ENCODE results near the gene CCDC47.

- TF ChIP-seq, protein P1, sequence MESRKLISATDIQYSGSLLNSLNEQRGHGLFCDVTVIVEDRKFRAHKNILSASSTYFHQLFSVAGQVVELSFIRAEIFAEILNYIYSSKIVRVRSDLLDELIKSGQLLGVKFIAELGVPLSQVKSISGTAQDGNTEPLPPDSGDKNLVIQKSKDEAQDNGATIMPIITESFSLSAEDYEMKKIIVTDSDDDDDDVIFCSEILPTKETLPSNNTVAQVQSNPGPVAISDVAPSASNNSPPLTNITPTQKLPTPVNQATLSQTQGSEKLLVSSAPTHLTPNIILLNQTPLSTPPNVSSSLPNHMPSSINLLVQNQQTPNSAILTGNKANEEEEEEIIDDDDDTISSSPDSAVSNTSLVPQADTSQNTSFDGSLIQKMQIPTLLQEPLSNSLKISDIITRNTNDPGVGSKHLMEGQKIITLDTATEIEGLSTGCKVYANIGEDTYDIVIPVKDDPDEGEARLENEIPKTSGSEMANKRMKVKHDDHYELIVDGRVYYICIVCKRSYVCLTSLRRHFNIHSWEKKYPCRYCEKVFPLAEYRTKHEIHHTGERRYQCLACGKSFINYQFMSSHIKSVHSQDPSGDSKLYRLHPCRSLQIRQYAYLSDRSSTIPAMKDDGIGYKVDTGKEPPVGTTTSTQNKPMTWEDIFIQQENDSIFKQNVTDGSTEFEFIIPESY (CRISPR knock-in tag; IDR thresholded peaks at IDR 0.05) = no peak
- TF ChIP-seq ZNF143 (CRISPR knock-in tag; IDR thresholded peaks at IDR 0.05) (no peak), EP300 (IDR thresholded peaks at IDR 0.05; ENCODE audit: low read depth in 2 of 2, low read length in 2 of 2) (no peak), EP300 (CRISPR knock-in tag; IDR thresholded peaks at IDR 0.05; ENCODE audit: borderline replicate concordance) (no peak), ZBTB46 (CRISPR knock-in tag; IDR thresholded peaks at IDR 0.05; ENCODE audit: borderline replicate concordance) (no peak), PRDM10 (CRISPR knock-in tag; IDR thresholded peaks at IDR 0.05; ENCODE audit: low read depth) (no peak), ZNF263 (CRISPR knock-in tag; IDR thresholded peaks at IDR 0.05) (no peak), ZNF724P (CRISPR knock-in tag; IDR thresholded peaks at IDR 0.05; ENCODE audit: borderline replicate concordance) (no peak), NFE2L2 (IDR thresholded peaks at IDR 0.05; ENCODE audit: low read length) (no peak), POLR2A (IDR thresholded peaks at IDR 0.05; ENCODE audit: insufficient read depth in 1 of 2, low read depth in 2 of 2, low read length in 2 of 2) (no peak)
- TF ChIP-seq, protein P2, sequence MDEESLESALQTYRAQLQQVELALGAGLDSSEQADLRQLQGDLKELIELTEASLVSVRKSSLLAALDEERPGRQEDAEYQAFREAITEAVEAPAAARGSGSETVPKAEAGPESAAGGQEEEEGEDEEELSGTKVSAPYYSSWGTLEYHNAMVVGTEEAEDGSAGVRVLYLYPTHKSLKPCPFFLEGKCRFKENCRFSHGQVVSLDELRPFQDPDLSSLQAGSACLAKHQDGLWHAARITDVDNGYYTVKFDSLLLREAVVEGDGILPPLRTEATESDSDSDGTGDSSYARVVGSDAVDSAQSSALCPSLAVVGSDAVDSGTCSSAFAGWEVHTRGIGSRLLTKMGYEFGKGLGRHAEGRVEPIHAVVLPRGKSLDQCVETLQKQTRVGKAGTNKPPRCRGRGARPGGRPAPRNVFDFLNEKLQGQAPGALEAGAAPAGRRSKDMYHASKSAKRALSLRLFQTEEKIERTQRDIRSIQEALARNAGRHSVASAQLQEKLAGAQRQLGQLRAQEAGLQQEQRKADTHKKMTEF (CRISPR knock-in tag; IDR thresholded peaks at IDR 0.05) = no peak
- TF ChIP-seq, protein P3, sequence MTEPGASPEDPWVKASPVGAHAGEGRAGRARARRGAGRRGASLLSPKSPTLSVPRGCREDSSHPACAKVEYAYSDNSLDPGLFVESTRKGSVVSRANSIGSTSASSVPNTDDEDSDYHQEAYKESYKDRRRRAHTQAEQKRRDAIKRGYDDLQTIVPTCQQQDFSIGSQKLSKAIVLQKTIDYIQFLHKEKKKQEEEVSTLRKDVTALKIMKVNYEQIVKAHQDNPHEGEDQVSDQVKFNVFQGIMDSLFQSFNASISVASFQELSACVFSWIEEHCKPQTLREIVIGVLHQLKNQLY (CRISPR knock-in tag; IDR thresholded peaks at IDR 0.05) = no peak
These were observed 69.2 kb downstream of the CCDC47 start for GRCh38 chr17:63704259-63704576.
